Measurements from ENCODE around the gene PHF23.
A peak's percentile ranks its signal among the peaks of the same experiment; 100 is the strongest.

PHF23 gene

GRCh38 chr17:7196651-7197401 is 42.4 kb downstream of the PHF23 start:
- no peak for DNase-seq

GRCh38 chr17:7195971-7196370 is 43.3 kb downstream of the PHF23 start:
- DNase-seq: no peak

- DNase-seq: no peak
Measured at GRCh38 chr17:7192271-7192937, 46.9 kb downstream of the PHF23 start.

GRCh38 chr17:7191571-7192270 is 47.5 kb downstream of the PHF23 start:
- peak; percentile 35 for DNase-seq

- DNase-seq: no peak
Measured at GRCh38 chr17:7191069-7191468, 48.2 kb downstream of the PHF23 start.

- DNase-seq: no peak
Measured at GRCh38 chr17:7190276-7190917, 48.9 kb downstream of the PHF23 start.

GRCh38 chr17:7186241-7186640 is 53.0 kb downstream of the PHF23 start:
- DNase-seq: no peak
